HG03066 (cell line): ENCODE results near the gene MARK2.

Experiments
- ATAC-seq: cut with Tn5 transposase; IDR thresholded peaks from one replicate; pipeline ENCODE4 v1.9.1; 2021; ENCODE audit warnings: low read depth; ENCODE audit not compliant: unreplicated experiment

The MARK2 gene

GRCh38 chr11:63952570-63952969, 113.7 kb downstream of the MARK2 start:
- no peak for ATAC-seq

- no peak for ATAC-seq
Measured at GRCh38 chr11:63958008-63958407, 119.1 kb downstream of the MARK2 start.
